ENCODE data around the gene BCAR3.
"Not testable (repeated sequence)": the region's sequence is repeated elsewhere in the genome, so short reads cannot be mapped to it uniquely, and the experiment has no call there.

Gene BCAR3

DNA sequence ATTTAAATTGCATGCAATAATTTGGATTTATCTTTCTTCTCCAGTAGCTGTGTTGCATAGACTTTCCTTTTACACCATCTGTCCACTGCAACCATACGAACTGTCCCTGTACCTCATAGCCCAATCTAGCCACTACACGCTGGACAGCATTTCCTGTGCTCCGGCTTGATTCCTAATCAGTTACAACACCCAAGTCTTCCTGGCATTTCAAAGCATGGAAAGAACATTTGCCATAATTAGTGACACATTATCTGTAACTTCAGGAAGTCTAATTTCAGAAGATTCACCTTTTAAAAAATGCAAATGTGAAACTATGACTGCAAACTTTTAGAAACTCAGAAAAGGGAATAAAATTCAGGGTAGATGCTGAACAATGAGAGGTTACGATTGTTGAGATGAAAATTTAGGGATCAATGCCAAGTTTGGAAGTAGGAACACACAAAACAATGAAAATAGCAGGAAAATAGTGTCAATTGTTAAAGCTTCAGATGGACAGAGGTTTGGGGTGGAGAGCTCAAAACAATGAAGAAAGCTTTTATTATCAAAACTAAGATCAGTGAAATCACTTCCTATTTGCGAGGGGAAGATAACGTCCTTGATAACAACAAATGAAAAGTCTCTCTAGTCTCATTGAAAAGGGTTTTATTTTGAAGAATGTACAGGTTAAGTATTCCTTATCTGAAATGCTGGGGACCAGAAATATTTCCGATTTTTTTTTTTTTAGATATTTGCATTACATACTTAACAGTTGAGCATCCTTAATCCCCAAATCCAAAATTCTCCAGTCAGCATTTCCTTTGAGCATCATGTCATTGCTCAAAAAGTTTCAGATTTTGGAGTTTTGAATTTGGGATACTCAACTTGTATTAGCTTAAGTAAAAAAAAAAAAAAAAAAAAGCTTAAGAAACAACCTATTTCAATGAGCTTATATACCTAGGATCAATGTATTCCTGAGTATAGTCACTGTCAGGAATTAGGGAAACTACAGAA is 126.5 kb downstream of the BCAR3 start:
- DNase-seq (ENCODE audit: low spot score): no peak
- in situ Hi-C loops (cut with MboI; ENCODE audit: low sequenced_read_pairs, unreplicated experiment): no loop called here
- TF ChIP-seq, protein P1, sequence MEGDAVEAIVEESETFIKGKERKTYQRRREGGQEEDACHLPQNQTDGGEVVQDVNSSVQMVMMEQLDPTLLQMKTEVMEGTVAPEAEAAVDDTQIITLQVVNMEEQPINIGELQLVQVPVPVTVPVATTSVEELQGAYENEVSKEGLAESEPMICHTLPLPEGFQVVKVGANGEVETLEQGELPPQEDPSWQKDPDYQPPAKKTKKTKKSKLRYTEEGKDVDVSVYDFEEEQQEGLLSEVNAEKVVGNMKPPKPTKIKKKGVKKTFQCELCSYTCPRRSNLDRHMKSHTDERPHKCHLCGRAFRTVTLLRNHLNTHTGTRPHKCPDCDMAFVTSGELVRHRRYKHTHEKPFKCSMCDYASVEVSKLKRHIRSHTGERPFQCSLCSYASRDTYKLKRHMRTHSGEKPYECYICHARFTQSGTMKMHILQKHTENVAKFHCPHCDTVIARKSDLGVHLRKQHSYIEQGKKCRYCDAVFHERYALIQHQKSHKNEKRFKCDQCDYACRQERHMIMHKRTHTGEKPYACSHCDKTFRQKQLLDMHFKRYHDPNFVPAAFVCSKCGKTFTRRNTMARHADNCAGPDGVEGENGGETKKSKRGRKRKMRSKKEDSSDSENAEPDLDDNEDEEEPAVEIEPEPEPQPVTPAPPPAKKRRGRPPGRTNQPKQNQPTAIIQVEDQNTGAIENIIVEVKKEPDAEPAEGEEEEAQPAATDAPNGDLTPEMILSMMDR (IDR thresholded peaks at IDR 0.05; ENCODE audit: borderline replicate concordance, control extremely low read depth, extremely low read depth, insufficient read depth, missing control alignments): no peak

DNA sequence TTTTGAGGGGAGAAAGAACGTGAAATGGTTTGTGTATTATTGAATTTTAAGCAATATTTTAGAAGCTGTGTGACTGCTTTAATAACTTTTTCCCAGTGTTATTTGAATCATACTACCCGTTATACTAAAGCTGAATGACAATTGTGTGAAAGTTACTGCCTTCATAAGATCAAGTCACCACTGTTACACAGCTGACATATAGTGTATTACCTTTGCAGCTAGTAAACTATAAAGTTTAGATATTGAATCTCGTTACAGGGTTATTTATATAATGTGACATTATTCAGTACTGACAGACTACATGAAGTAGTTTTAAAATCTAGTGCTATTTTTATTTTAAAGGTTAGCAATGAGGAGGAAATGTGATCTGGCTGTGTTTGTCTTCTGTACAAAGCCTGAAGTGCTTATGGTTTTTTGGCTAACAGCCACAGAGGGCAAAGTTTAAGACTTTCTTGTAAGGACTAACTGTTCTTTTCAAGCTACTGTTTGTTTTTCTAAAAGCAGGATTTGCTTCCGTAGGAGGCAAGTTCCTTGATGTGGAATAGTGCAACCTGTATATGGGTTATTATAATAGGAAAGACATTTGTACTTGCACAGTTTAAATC is 127.6 kb downstream of the BCAR3 start:
- in situ Hi-C loops (cut with MboI; ENCODE audit: low sequenced_read_pairs, unreplicated experiment); DNase-seq (ENCODE audit: low spot score): not testable (repeated sequence)

DNA sequence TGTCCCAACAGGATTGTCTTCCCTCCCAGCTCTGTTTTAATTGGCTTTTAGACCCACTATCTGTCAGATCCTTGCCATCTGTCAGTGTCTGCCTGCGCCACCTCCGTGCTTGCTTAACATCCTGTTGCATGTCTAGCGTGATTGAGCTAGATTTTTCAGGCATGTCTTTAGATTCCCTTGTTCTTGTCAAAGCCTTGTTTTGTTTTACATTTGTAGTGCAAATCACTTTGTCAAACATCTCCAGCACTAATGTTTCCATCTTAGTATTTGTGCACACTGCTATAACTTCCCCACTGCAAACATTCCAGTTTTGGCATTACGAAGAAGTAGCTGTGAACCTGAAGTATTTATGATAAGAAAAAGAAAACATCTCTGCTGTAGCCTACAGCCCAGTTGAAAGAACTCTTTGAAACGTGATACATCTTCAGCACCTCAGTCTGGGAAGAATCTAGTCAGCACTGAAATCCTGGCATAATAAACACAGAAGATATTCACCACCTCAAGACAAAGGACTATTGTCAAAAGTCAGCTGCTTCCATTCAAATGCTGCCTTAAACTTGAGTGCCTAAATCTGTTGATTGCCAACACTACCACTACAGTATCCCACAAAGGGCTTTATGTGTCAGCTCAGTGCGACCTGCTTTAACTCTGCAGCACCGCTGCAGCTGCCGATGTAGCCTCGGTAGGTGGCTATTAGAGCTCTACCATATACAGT is 128.7 kb downstream of the BCAR3 start:
- in situ Hi-C loops (cut with MboI; ENCODE audit: low sequenced_read_pairs, unreplicated experiment): no loop called here
- TF ChIP-seq, protein P1 (IDR thresholded peaks at IDR 0.05; ENCODE audit: borderline replicate concordance, control extremely low read depth, extremely low read depth, insufficient read depth, missing control alignments): no peak
- DNase-seq (ENCODE audit: low spot score): no peak

DNA sequence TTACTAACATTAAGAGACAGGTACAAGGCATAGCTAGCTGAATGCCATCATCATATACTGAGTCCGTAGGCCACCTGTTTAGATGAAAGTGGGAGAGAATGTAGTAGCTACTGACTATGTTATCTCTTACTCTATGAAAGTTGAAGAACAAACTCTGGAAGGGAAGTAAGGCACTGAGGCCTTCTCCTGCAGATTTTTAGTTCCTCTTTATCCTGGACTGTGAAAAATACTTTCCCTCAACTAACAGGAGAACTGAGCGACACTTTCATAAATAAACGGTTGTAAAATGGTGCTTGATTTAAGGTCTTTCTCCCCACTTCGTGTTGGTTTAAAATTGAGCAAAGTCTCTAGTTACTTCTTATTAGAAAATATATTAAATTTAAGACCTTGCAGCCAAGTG is 131.8 kb downstream of the BCAR3 start:
- no peak for DNase-seq (ENCODE audit: low spot score)
- TF ChIP-seq, protein P1 (IDR thresholded peaks at IDR 0.05; ENCODE audit: borderline replicate concordance, control extremely low read depth, extremely low read depth, insufficient read depth, missing control alignments): no peak
- in situ Hi-C loops (cut with MboI; ENCODE audit: low sequenced_read_pairs, unreplicated experiment): no loop called here

DNA sequence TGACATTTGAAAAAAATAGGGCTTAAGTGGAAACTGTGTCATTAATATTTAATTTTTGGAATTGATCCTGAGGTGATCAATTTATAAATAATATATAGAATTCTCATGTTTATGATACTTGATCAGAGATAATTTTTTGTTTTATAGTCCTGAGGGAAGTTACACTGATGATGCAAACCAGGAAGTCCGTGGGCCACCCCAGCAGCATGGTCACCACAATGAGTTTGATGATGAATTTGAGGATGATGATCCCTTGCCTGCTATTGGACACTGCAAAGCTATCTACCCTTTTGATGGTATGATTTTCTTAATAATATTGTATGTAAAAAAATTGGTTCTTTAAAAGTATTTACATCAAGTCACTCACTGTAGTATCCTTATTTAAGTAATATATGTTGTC is 132.5 kb downstream of the BCAR3 start:
- in situ Hi-C loops (cut with MboI; ENCODE audit: low sequenced_read_pairs, unreplicated experiment): no loop called here
- no peak for DNase-seq (ENCODE audit: low spot score)
- TF ChIP-seq, protein P1 (IDR thresholded peaks at IDR 0.05; ENCODE audit: borderline replicate concordance, control extremely low read depth, extremely low read depth, insufficient read depth, missing control alignments): no peak

DNA sequence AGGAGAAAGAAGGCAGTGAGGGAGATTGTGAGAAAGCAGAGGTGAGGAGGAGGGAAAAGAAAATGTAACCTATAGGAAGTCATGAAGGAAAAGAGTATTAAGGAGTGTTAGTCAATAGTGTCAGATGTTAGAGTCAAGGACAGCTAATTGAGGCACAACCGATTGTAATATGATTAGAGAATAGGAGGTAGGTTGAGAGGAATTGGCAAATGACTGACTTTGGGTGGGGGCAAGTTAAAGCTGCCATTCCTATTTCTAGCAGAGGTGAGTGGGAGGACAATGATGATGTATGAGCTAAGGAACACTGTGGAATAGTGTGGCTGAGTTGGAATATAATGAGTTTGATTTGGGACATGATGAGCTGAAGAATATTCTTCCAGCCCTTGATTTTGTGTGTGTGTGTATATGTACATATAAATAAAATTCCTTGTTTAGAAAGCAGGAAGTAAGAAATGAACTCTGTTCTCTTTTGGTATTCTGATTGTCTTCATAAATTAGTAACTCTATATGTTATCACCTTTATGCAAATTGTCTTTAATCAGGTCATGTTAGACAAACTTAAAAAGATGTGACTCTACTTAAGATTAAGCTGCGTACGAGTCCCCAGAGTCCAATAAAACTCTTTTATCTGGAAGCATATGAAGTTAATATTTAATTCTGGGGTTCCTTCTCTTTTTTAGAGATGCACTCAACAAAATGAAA is 135.3 kb downstream of the BCAR3 start:
- DNase-seq (ENCODE audit: low spot score): no peak
- in situ Hi-C loops (cut with MboI; ENCODE audit: low sequenced_read_pairs, unreplicated experiment): no loop called here
- TF ChIP-seq, protein P1 (IDR thresholded peaks at IDR 0.05; ENCODE audit: borderline replicate concordance, control extremely low read depth, extremely low read depth, insufficient read depth, missing control alignments): no peak

Data from GM13976 (cell line).